GM10266 (cell line): ENCODE results near the gene CPNE8.
A peak's percentile ranks its signal among the peaks of the same experiment; 100 is the strongest.

Source experiments
- DNase-seq: peaks from one replicate; pipeline ENCODE4 v3.0.0; 2012; ENCODE audit errors: extremely low spot score
- TF ChIP-seq, protein P1 (sequence below): IDR thresholded peaks from 2 replicates; pipeline ENCODE4 v1.5.1; 2012; ENCODE audit warnings: mild to moderate bottlenecking, low read depth; ENCODE audit not compliant: control insufficient read depth, insufficient read depth; ENCODE audit errors: missing control alignments

The CPNE8 gene

GRCh38 chr12:38905480-38906351 is at the start of gene CPNE8:
TSS of gene CPNE8 (minus strand) at chr12:38905591. CDS start at chr12:38905534, 57 bp downstream.
- peak; percentile 68 for DNase-seq
- TF ChIP-seq, protein P1, sequence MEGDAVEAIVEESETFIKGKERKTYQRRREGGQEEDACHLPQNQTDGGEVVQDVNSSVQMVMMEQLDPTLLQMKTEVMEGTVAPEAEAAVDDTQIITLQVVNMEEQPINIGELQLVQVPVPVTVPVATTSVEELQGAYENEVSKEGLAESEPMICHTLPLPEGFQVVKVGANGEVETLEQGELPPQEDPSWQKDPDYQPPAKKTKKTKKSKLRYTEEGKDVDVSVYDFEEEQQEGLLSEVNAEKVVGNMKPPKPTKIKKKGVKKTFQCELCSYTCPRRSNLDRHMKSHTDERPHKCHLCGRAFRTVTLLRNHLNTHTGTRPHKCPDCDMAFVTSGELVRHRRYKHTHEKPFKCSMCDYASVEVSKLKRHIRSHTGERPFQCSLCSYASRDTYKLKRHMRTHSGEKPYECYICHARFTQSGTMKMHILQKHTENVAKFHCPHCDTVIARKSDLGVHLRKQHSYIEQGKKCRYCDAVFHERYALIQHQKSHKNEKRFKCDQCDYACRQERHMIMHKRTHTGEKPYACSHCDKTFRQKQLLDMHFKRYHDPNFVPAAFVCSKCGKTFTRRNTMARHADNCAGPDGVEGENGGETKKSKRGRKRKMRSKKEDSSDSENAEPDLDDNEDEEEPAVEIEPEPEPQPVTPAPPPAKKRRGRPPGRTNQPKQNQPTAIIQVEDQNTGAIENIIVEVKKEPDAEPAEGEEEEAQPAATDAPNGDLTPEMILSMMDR = peak; percentile 1

- DNase-seq = no peak
- TF ChIP-seq, protein P1 = no peak
Measured at GRCh38 chr12:38954238-38954873, 49.0 kb upstream of the CPNE8 start.

- TF ChIP-seq, protein P1 = no peak
- DNase-seq = no peak
Measured at GRCh38 chr12:38949363-38949762, 44.0 kb upstream of the CPNE8 start.

- TF ChIP-seq, protein P1 = no peak
- no peak for DNase-seq
Measured at GRCh38 chr12:38934686-38935085, 29.3 kb upstream of the CPNE8 start.

DNA sequence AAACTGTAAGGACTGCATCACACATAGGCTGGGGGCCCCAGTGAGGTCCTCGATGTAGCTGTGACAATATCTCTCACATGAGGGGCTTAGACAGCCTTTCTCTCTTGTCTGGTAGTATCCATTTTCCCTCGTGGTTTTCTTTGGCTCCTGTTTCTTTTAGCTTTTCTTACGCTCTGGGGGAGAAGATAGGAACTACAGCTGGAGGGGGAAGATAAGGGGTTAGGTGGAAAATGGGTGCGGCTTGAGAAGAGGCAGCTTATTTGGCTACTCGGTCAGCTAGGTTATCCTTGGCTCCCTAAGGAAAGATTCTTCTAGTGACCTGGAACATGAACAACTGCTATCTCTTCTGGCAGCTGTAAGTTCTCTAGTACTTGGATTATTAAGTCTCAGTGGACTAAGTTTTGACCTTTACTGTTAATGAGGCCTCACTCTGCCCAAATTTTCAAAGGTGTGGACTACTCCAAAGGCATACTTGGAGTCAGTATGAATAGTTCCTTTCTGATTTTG is 28.7 kb upstream of the CPNE8 start:
- TF ChIP-seq, protein P1 = no peak

GRCh38 chr12:38932320-38932719 is 26.9 kb upstream of the CPNE8 start:
- no peak for DNase-seq
- TF ChIP-seq, protein P1 = no peak

More for the DNA sequence above, 28.7 kb upstream of the CPNE8 start:
- no peak for DNase-seq

GRCh38 chr12:38931461-38931860 is 26.1 kb upstream of the CPNE8 start:
- TF ChIP-seq, protein P1 = no peak
- DNase-seq = no peak
